WTC11 (cell line): ENCODE results near the gene GRWD1. TPM values are rescaled to one million over a fixed set of nuclear protein-coding genes. Genes with fewer than 3 reads are reported as not detected.

Source experiments
- ATAC-seq: fragments of 200-7000 bp; cut with Tn5 transposase; 2 replicates; pipeline ENCODE4 v1.10.0; 2021; ENCODE audit warnings: mild to moderate bottlenecking, moderate library complexity
- CTCF ChIA-PET: fragments of 300-600 bp; sonication (Branson Sonifier 250); formaldehyde crosslinking; loops from one replicate; lab custom pipeline; 2021; ENCODE audit warnings: antibody characterized with exemption; lab: Charles Lee
- POLR2A ChIA-PET: fragments of 350-600 bp; sonication (Branson Sonifier 250); formaldehyde crosslinking; loops from one replicate; lab custom pipeline; 2021; ENCODE audit warnings: antibody characterized with exemption; lab: Charles Lee
- DNase-seq: peaks from one replicate; pipeline ENCODE4 v3.0.0; 2021; ENCODE audit warnings: low spot score
- H3K27ac Mint-ChIP-seq: 2 replicates; pipeline ENCODE4 v1.8.0; 2021; ENCODE audit warnings: mixed read lengths
- H3K27me3 Mint-ChIP-seq: 2 replicates; pipeline ENCODE4 v1.8.0; 2021; ENCODE audit warnings: low read depth, mild to moderate bottlenecking, moderate library complexity, mixed read lengths
- H3K36me3 Mint-ChIP-seq: 2 replicates; pipeline ENCODE4 v1.8.0; 2021; ENCODE audit warnings: mixed read lengths
- H3K4me1 Mint-ChIP-seq: 2 replicates; pipeline ENCODE4 v1.8.0; 2022; ENCODE audit warnings: mixed read lengths
- H3K4me3 Mint-ChIP-seq: 2 replicates; pipeline ENCODE4 v1.8.0; 2021; ENCODE audit warnings: mild to moderate bottlenecking, moderate library complexity, mixed read lengths
- H3K9me3 Mint-ChIP-seq: 2 replicates; pipeline ENCODE4 v1.8.0; 2021; ENCODE audit warnings: mixed read lengths
- AR ChIP-seq: fragments of 250-450 bp; sonication (Bioruptor Pico); IDR thresholded peaks from 2 replicates; pipeline ENCODE4 v1.9.0; 2021; ENCODE audit warnings: mild to moderate bottlenecking
- ARID4B ChIP-seq: sonication (generic); formaldehyde crosslinking; IDR thresholded peaks from 2 replicates; pipeline ENCODE4 v1.8.0; 2023; ENCODE audit warnings: missing genetic modification reagents, mild to moderate bottlenecking, borderline replicate concordance
- E2F1 ChIP-seq: sonication (generic); formaldehyde crosslinking; IDR thresholded peaks from 2 replicates; pipeline ENCODE4 v1.8.0; 2022; ENCODE audit warnings: mild to moderate bottlenecking, missing genetic modification reagents
- E2F5 ChIP-seq: sonication (generic); formaldehyde crosslinking; IDR thresholded peaks from 2 replicates; pipeline ENCODE4 v1.8.1; 2022; ENCODE audit warnings: mild to moderate bottlenecking, moderate library complexity, missing genetic modification reagents
- ELF4 ChIP-seq: sonication (generic); formaldehyde crosslinking; IDR thresholded peaks from 2 replicates; pipeline ENCODE4 v1.8.1; 2022; ENCODE audit warnings: low read depth, mild to moderate bottlenecking, moderate library complexity, missing genetic modification reagents
- FOXK1 ChIP-seq: sonication (generic); formaldehyde crosslinking; IDR thresholded peaks from 2 replicates; pipeline ENCODE4 v1.8.0; 2022; ENCODE audit warnings: mild to moderate bottlenecking, moderate library complexity, missing genetic modification reagents
- GRHL2 ChIP-seq: fragments of 250-450 bp; sonication (Bioruptor Pico); IDR thresholded peaks from 2 replicates; pipeline ENCODE4 v1.8.0; 2022; ENCODE audit warnings: mild to moderate bottlenecking, moderate library complexity; ENCODE audit not compliant: insufficient replicate concordance, severe bottlenecking
- GTF2I ChIP-seq: fragments of 250-450 bp; sonication (Bioruptor Pico); conservative IDR thresholded peaks from 2 replicates; pipeline ENCODE4 v1.4.0; 2021; ENCODE audit warnings: mild to moderate bottlenecking
- MLX ChIP-seq: sonication (generic); formaldehyde crosslinking; IDR thresholded peaks from 2 replicates; pipeline ENCODE4 v1.8.1; 2023; ENCODE audit warnings: mild to moderate bottlenecking, missing genetic modification reagents, moderate library complexity
- MYBL2 ChIP-seq: sonication (generic); formaldehyde crosslinking; IDR thresholded peaks from 2 replicates; pipeline ENCODE4 v1.8.1; 2023; ENCODE audit warnings: mild to moderate bottlenecking, moderate library complexity, missing genetic modification reagents
- NFATC4 ChIP-seq: fragments of 250-450 bp; sonication (Bioruptor Pico); IDR thresholded peaks from 2 replicates; pipeline ENCODE4 v1.9.0; 2021; ENCODE audit warnings: mild to moderate bottlenecking
- NFE2L1 ChIP-seq: sonication (generic); formaldehyde crosslinking; IDR thresholded peaks from 2 replicates; pipeline ENCODE4 v1.8.1; 2023; ENCODE audit warnings: missing genetic modification reagents
- NFYB ChIP-seq: sonication (generic); formaldehyde crosslinking; conservative IDR thresholded peaks from 2 replicates; pipeline ENCODE4 v1.8.0; 2022; ENCODE audit warnings: low read depth, missing genetic modification reagents
- NR1H2 ChIP-seq: sonication (generic); formaldehyde crosslinking; IDR thresholded peaks from 2 replicates; pipeline ENCODE4 v1.9.0; 2021; ENCODE audit warnings: mild to moderate bottlenecking, moderate library complexity, missing genetic modification reagents
- PRRX2 ChIP-seq: fragments of 250-450 bp; sonication (Bioruptor Pico); IDR thresholded peaks from 2 replicates; pipeline ENCODE4 v1.8.0; 2021; ENCODE audit warnings: mild to moderate bottlenecking
- SOX15 ChIP-seq: fragments of 250-450 bp; sonication (Bioruptor Pico); IDR thresholded peaks from 2 replicates; pipeline ENCODE4 v1.9.0; 2021; ENCODE audit warnings: mild to moderate bottlenecking
- ZNF232 ChIP-seq: sonication (generic); formaldehyde crosslinking; IDR thresholded peaks from 2 replicates; pipeline ENCODE4 v1.8.0; 2022; ENCODE audit warnings: mild to moderate bottlenecking, missing genetic modification reagents
- ZNF263 ChIP-seq: sonication (generic); formaldehyde crosslinking; IDR thresholded peaks from 2 replicates; pipeline ENCODE4 v1.8.1; 2022; ENCODE audit warnings: low read depth, mild to moderate bottlenecking, moderate library complexity, missing genetic modification reagents
- ZNF423 ChIP-seq: fragments of 250-450 bp; sonication (Bioruptor Pico); IDR thresholded peaks from 2 replicates; pipeline ENCODE4 v2.1.2; 2022; ENCODE audit warnings: mild to moderate bottlenecking, moderate library complexity
- total RNA-seq: library from RNA; stranded (reverse); gene quantifications from 3 replicates; pipeline ENCODE4 v1.2.3, GENCODE V29; 2021

Gene GRWD1
- total RNA-seq, 1 experiment from 2014 or later = 67.2 TPM

- no peak for TF ChIP-seq SOX15 (CRISPR knock-in tag)
- no peak for TF ChIP-seq ZNF423 (CRISPR knock-in tag)
- no peak for TF ChIP-seq NFATC4 (CRISPR knock-in tag)
- ChIA-PET POLR2A (no interaction called here), CTCF (no interaction called here)
- no peak overlapping the region for H3K4me3 Mint-ChIP-seq
- H3K27me3 Mint-ChIP-seq = peaks cover 12% of the 10 kb centered on the region
- no peaks in the 10 kb centered on the region for H3K9me3 Mint-ChIP-seq
- H3K36me3 Mint-ChIP-seq = no peaks in the 10 kb centered on the region; the same call in 1 of the 2 replicates
- ATAC-seq (no peak), DNase-seq (no peak)
- H3K27ac Mint-ChIP-seq = 0 out of 2 replicates have a peak overlapping the region, but pooled peaks have one; percentile 34
- H3K4me1 Mint-ChIP-seq = peaks cover 23% of the 10 kb centered on the region
Measured at GRCh38 chr19:48483301-48483700, 37.5 kb downstream of the GRWD1 start.

GRCh38 chr19:48484247-48484893 is 38.6 kb downstream of the GRWD1 start:
- TF ChIP-seq PRRX2 (CRISPR knock-in tag) = no peak
- no peak for TF ChIP-seq SOX15 (CRISPR knock-in tag)
- TF ChIP-seq NFE2L1 (CRISPR knock-in tag) = peak; percentile 46; the same call in 1 of the 2 replicates
- Mint-ChIP-seq H3K27ac (no peak overlapping the region), H3K9me3 (no peaks in the 10 kb centered on the region), H3K4me3 (no peak overlapping the region), H3K4me1 (peaks cover 23% of the 10 kb centered on the region), H3K36me3 (no peaks in the 10 kb centered on the region; the same call in 1 of the 2 replicates), H3K27me3 (peaks cover 18% of the 10 kb centered on the region)
- DNase-seq (no peak), ATAC-seq (no peak)
- POLR2A ChIA-PET = no interaction called here
- CTCF ChIA-PET = no interaction called here

- Mint-ChIP-seq H3K27me3 (peaks cover 21% of the 10 kb centered on the region), H3K4me1 (peaks cover 20% of the 10 kb centered on the region), H3K4me3 (no peak overlapping the region), H3K27ac (no peak overlapping the region), H3K36me3 (no peaks in the 10 kb centered on the region), H3K9me3 (no peaks in the 10 kb centered on the region)
- no peak for DNase-seq
- CTCF ChIA-PET = no interaction called here
- no peak for ATAC-seq
- POLR2A ChIA-PET = no interaction called here
- TF ChIP-seq ZNF263 (CRISPR knock-in tag) (no peak), NFYB (CRISPR knock-in tag) (no peak), AR (no peak), ZNF232 (CRISPR knock-in tag) (no peak), MYBL2 (no peak), GRHL2 (CRISPR knock-in tag) (no peak), NR1H2 (CRISPR knock-in tag) (no peak), ARID4B (CRISPR knock-in tag) (no peak), E2F5 (CRISPR knock-in tag) (no peak), SOX15 (CRISPR knock-in tag) (no peak), GTF2I (no peak), E2F1 (CRISPR knock-in tag) (no peak), FOXK1 (CRISPR knock-in tag) (no peak), ELF4 (no peak), MLX (CRISPR knock-in tag) (no peak)
Measured at GRCh38 chr19:48484931-48485612, 39.3 kb downstream of the GRWD1 start.
